ENCODE data around the gene TOMM70. TPM values are rescaled to one million over a fixed set of nuclear protein-coding genes. Genes with fewer than 3 reads are reported as not detected.

TOMM70 gene
- total and polyA plus RNA-seq, 2 of the 4 experiments (the other 2 are of a cell fraction): 24.6 to 35.1 TPM

DNA sequence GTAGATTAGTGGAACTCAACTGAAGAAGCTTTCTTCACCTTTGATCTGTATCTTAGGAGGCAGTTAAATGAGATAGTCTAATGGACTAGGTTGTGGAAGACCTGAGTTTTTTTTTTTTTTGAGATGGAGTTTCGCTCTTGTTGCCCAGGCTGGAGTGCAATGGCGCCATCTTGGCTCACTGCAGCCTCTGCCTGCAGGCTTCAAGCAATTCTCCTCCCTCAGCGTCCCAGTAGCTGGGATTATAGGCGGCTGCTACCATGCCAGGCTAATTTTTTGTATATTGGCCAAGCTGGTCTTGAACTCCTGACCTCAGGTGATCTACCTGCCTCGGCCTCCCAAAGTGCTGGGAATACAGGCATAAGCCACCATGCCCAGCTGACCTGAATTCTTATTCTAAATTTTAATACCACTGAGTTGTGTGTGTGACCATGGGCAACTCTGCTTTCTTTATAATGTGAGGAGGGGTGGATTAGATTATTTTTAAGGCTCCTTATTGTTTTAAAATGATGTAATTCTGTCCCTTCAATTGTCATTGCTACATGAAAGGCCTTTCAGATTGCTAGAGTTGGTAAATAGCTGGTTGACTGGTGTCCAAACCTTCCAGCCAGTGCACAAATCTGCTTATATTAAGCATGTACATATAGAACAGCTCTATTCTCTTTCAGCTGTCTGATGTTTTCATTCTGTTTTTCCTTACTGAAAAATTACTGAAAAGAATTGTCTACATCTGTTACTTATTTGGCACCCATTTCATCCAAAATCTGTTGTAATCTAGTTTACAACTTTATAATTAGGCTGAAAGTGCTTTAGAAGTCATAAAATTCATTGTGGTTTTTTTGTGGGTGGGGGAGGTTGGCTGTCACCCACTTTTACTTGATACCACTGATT lies 2.7 kb upstream of the TOMM70 start:
- BruUV-seq (replicated peaks): no TSS peak
- intact Hi-C loops (cut with micrococcal nuclease) (loop anchor here (5.0 kb wide), 1 partner anchor 89 kb away; the partner anchor contains the start of gene TMEM45A), in situ Hi-C loops (cut with MboI; ENCODE audit: low sequenced_read_pairs) (no loop called here), dilution Hi-C loops (cut with HindIII; ENCODE audit: low sequenced_read_pairs, unreplicated experiment) (no loop called here)
- Histone ChIP-seq H2BK5ac (ENCODE audit: low read depth, low read length, poor library complexity, severe bottlenecking) (peak overlapping the region; percentile 95), H3K18ac (ENCODE audit: low read depth, low read length) (0 out of 2 replicates have a peak overlapping the region, but pooled peaks have one; percentile 40), H3K9me3 (ENCODE audit: control insufficient read depth, insufficient read depth, low read length) (0 out of 2 replicates have a peak, but pooled peaks cover 2% of the 10 kb centered on the region), H2AFZ (replicated peaks; ENCODE audit: low read length, poor library complexity) (peak overlapping the region; percentile 80), H4K91ac (ENCODE audit: insufficient read depth, low read depth, low read length) (peak overlapping the region; percentile 27), H2BK20ac (ENCODE audit: low read depth, low read length) (no peak overlapping the region), H2AK5ac (ENCODE audit: low read depth, low read length) (no peak overlapping the region), H2BK120ac (ENCODE audit: low read depth, low read length) (0 out of 2 replicates have a peak overlapping the region, but pooled peaks have one; percentile 30), H3K9me1 (ENCODE audit: insufficient read depth, low read length) (no peaks in the 10 kb centered on the region; the same call in 1 of the 2 replicates), H3K14ac (replicated peaks; ENCODE audit: low read depth, low read length) (0 out of 2 replicates have a peak overlapping the region, but pooled peaks have one; percentile 16), H3K9ac (ENCODE audit: low read depth, low read length) (peak overlapping the region; percentile 60), H3K4me3 (ENCODE audit: insufficient read depth, low read depth, low read length) (peak overlapping the region; percentile 40), H3K27ac (ENCODE audit: insufficient read depth, low read length) (peak overlapping the region; percentile 23; the same call in 1 of the 2 replicates), H3K23ac (ENCODE audit: low read depth, low read length) (peak overlapping the region; percentile 66; the same call in 1 of the 2 replicates), H2AK9ac (replicated peaks; ENCODE audit: low read depth, low read length, poor library complexity) (no peak overlapping the region), H2BK15ac (ENCODE audit: low read depth, low read length) (no peak overlapping the region), H3K27me3 (ENCODE audit: control insufficient read depth, insufficient read depth, low read length) (no peaks in the 10 kb centered on the region), H3K56ac (ENCODE audit: extremely low read depth, insufficient read depth, low read length) (no peak overlapping the region), H4K5ac (ENCODE audit: low read depth, low read length) (peak overlapping the region; percentile 67; the same call in 1 of the 2 replicates), H3K79me1 (ENCODE audit: low read depth in 1 of 2, low read length in 2 of 2) (peaks cover 5 to 38% of the 10 kb centered on the region in 2 experiments; a peak in 3 of 4 replicates), H3K36me3 (ENCODE audit: control insufficient read depth, insufficient read depth, low read length) (peaks cover 2% of the 10 kb centered on the region; the same call in 1 of the 2 replicates), H3K4ac (ENCODE audit: low read depth, low read length) (peak overlapping the region; percentile 37), H3K4me1 (ENCODE audit: control insufficient read depth, insufficient read depth, low read length) (no peaks in the 10 kb centered on the region), H4K20me1 (ENCODE audit: insufficient read depth, low read length) (peaks cover 13% of the 10 kb centered on the region; the same call in 1 of the 2 replicates), H4K8ac (ENCODE audit: low read depth in 2 of 2, low read length in 2 of 2) (peak overlapping the region; percentile 60 to 74; a peak in 3 of 4 replicates), H3K4me2 (ENCODE audit: low read depth, low read length) (peak overlapping the region; percentile 83)
- DNase-seq: no peak
- CTCF ChIA-PET: interaction anchor here (0.6 to 1.5 kb wide), 3 partner anchors 12 to 47 kb away, joined by 3 to 5 read pairs (median 3); no protein-coding TSS in a partner anchor
- no peak for ATAC-seq (ENCODE audit: low read depth)
- no peak for TF ChIP-seq FOS (IDR thresholded peaks at IDR 0.05; ENCODE audit: low read depth, low read length)
- TF ChIP-seq POLR2A (IDR thresholded peaks at IDR 0.05; ENCODE audit: low read depth, low read length): no peak
- TF ChIP-seq SMC3 (IDR thresholded peaks at IDR 0.05; ENCODE audit: low read depth, low read length): no peak
- POLR2A ChIA-PET (ENCODE audit: unreplicated experiment): interaction anchor here (0.7 kb wide), 2 partner anchors 107 to 699 kb away, joined by 13 to 15 read pairs; no protein-coding TSS in a partner anchor
- 20% methylated on average over 1 of the region's 5 CpGs; no CpG with 5 or more reads in 1 of the 2 experiments for WGBS, 2 experiments (ENCODE audit: extremely low coverage in 2 of 2, insufficient read length in 1 of 2)

All from IMR-90 (cell line).